DOHH2 (cell line): ENCODE results near the gene ANKZF1.

Experiments used
- CTCF ChIP-seq: fragments of 200-600 bp; sonication (generic); IDR thresholded peaks from one replicate; pipeline ENCODE4 v1.5.1; 2014; ENCODE audit warnings: antibody characterized with exemption, mild to moderate bottlenecking, low read depth, low read length; ENCODE audit not compliant: poor library complexity, severe bottlenecking
- EZH2phosphoT487 ChIP-seq: fragments of 200-600 bp; sonication (generic); IDR thresholded peaks from 2 replicates; pipeline ENCODE4 v1.6.1; 2017; ENCODE audit warnings: borderline replicate concordance, mild to moderate bottlenecking, antibody characterized with exemption, low read length, moderate library complexity, mixed read lengths

- TF ChIP-seq CTCF, result no peak
- TF ChIP-seq EZH2phosphoT487, result no peak
Measured at GRCh38 chr2:219245148-219245898, 15.7 kb downstream of the ANKZF1 start, which contains the start of the genes GLB1L and STK16.
